GM12878 (cell line): ENCODE results near the gene SNX21. TPM values are rescaled to one million over a fixed set of nuclear protein-coding genes. Genes with fewer than 3 reads are reported as not detected.

ENCODE experiments used
- ATAC-seq: fragments of 200-7000 bp; cut with Tn5 transposase; 3 replicates; pipeline ENCODE4 v1.9.1; 2020; ENCODE audit warnings: mild to moderate bottlenecking, moderate library complexity
- BruUV-seq: library from RNA; stranded (reverse); fragments of 400-500 nt; replicated peaks from 2 replicates; lab custom pipeline; 2021; lab: Mats Ljungman, UMichigan
- CTCF ChIA-PET: fragments of 300-600 bp; sonication (Branson Sonifier 250); formaldehyde crosslinking; extraction: SDS; loops from one replicate; lab custom pipeline; 2021; ENCODE audit warnings: inconsistent platforms; lab: Yijun Ruan, JAX
- POLR2A ChIA-PET: fragments of 350-600 bp; formaldehyde crosslinking; extraction: SDS; loops from one replicate; lab custom pipeline; 2021; ENCODE audit warnings: inconsistent platforms; lab: Charles Lee
- RAD21 ChIA-PET: fragments of 300-600 bp; sonication (Branson Sonifier 250); formaldehyde crosslinking; loops from one replicate; lab custom pipeline; 2023; ENCODE audit warnings: antibody characterized with exemption; ENCODE audit not compliant: unreplicated experiment; lab: Charles Lee
- SMC1A ChIA-PET: fragments of 300-600 bp; sonication (Branson Sonifier 250); formaldehyde crosslinking; loops from one replicate; lab custom pipeline; 2023; ENCODE audit not compliant: unreplicated experiment, uncharacterized antibody; lab: Charles Lee
- DNase-seq: peaks from one replicate; pipeline ENCODE4 v3.0.0-alpha.2; 2011; ENCODE audit warnings: low read depth, low spot score
- FAIRE-seq: peaks from 3 replicates; lab custom pipeline; 2011; peaks lifted over from hg19 to GRCh38; lab: Jason Lieb, UNC
- H2AFZ ChIP-seq: 2 replicates; pipeline ENCODE4 v1.6.0; 2011; ENCODE audit warnings: low read depth, low read length, control low read depth; ENCODE audit not compliant: control insufficient read depth
- H3K27ac ChIP-seq: 2 replicates; pipeline ENCODE4 v1.5.1; 2011; ENCODE audit warnings: control low read depth; ENCODE audit not compliant: control insufficient read depth, insufficient read depth
- H3K27me3 ChIP-seq, 2 experiments: replicated peaks in 1 of 2; 2 replicates each; pipeline versions ENCODE4 v1.6.0 to v1.6.1; 2011; ENCODE audit warnings: low read length in 1 of 2; ENCODE audit not compliant: control insufficient read depth in 2 of 2, insufficient read depth in 2 of 2
- H3K36me3 ChIP-seq, 2 experiments: 2 replicates each; pipeline ENCODE4 v1.5.1; 2011; ENCODE audit warnings: low read length in 1 of 2; ENCODE audit not compliant: control insufficient read depth in 2 of 2, insufficient read depth in 2 of 2
- H3K4me1 ChIP-seq: 2 replicates; pipeline ENCODE4 v1.6.1; 2011; ENCODE audit warnings: mild to moderate bottlenecking, low read length, moderate library complexity, mixed read lengths; ENCODE audit not compliant: control insufficient read depth, insufficient read depth
- H3K4me2 ChIP-seq: 2 replicates; pipeline ENCODE4 v1.6.0; 2011; ENCODE audit warnings: control low read depth; ENCODE audit not compliant: control insufficient read depth, insufficient read depth
- H3K4me3 ChIP-seq: fragments of 200-600 bp; sonication (generic); 2 replicates; pipeline ENCODE4 v1.5.1; 2016
- H3K79me2 ChIP-seq: 2 replicates; pipeline ENCODE4 v1.6.0; 2011; ENCODE audit warnings: low read length; ENCODE audit not compliant: control insufficient read depth, insufficient read depth
- H3K9ac ChIP-seq: 2 replicates; pipeline ENCODE4 v1.8.0; 2011; ENCODE audit warnings: low read length, control low read depth, mixed read lengths; ENCODE audit not compliant: control insufficient read depth, insufficient read depth
- H3K9me3 ChIP-seq: replicated peaks from 3 replicates; pipeline ENCODE4 v1.5.1; 2011; ENCODE audit warnings: mild to moderate bottlenecking, low read length; ENCODE audit not compliant: control insufficient read depth, insufficient read depth
- H4K20me1 ChIP-seq: 2 replicates; pipeline ENCODE4 v1.6.0; 2011; ENCODE audit not compliant: control insufficient read depth, insufficient read depth
- CREM ChIP-seq: IDR thresholded peaks from 2 replicates; pipeline ENCODE4 v1.6.1; 2014; ENCODE audit warnings: antibody characterized with exemption, low read depth
- IRF4 ChIP-seq: IDR thresholded peaks from 2 replicates; pipeline ENCODE4 v1.6.1; 2011; ENCODE audit warnings: low read depth, low read length
- MEF2B ChIP-seq: fragments of 450-650 bp; IDR thresholded peaks from 2 replicates; pipeline ENCODE4 v1.6.1; 2018; ENCODE audit warnings: mild to moderate bottlenecking, moderate library complexity; ENCODE audit not compliant: partially characterized antibody, poor library complexity, severe bottlenecking
- POU2F2 ChIP-seq: IDR thresholded peaks from 3 replicates; pipeline ENCODE4 v1.6.1; 2011; ENCODE audit warnings: low read depth, mild to moderate bottlenecking, low read length, borderline replicate concordance
- RUNX3 ChIP-seq: IDR thresholded peaks from 2 replicates; pipeline ENCODE4 v1.6.1; 2012; ENCODE audit warnings: low read length, inconsistent platforms
- SREBF1 ChIP-seq: IDR thresholded peaks from 2 replicates; pipeline ENCODE4 v1.6.1; 2012; ENCODE audit warnings: mild to moderate bottlenecking, low read length
- ZSCAN29 ChIP-seq: fragments of 450-650 bp; IDR thresholded peaks from 2 replicates; pipeline ENCODE4 v1.6.1; 2017; ENCODE audit warnings: mild to moderate bottlenecking, moderate library complexity
- ZZZ3 ChIP-seq: IDR thresholded peaks from 2 replicates; pipeline ENCODE4 v1.6.1; 2011; ENCODE audit warnings: low read depth; ENCODE audit not compliant: control insufficient read depth, insufficient read length
- WGBS: methylation state at CpG from one replicate; pipeline ENCODE4 v1.1.6; 2016; ENCODE audit warnings: low lambda C conversion rate; ENCODE audit not compliant: insufficient replicate concordance, insufficient coverage; ENCODE audit errors: missing lambda C conversion rate; 5-methylcytosine and 5-hydroxymethylcytosine counted together
- in situ Hi-C: fragments of 300-500 bp; cut with MboI; formaldehyde crosslinking; loops from 9 replicates; pipeline ENCODE4 v1.14.3; 2018; ENCODE audit warnings: mixed read lengths
- intact Hi-C: fragments of 100-400 bp; cut with micrococcal nuclease; formaldehyde crosslinking; loops from one replicate; pipeline ENCODE4 v1.14.2; 2022; ENCODE audit not compliant: unreplicated experiment
- polyA plus RNA-seq, 11 experiments: library from polyadenylated mRNA; depleted of rRNA in 4 of 11; unstranded in 6 of 11; stranded (reverse) in 5 of 11; fragments of >200 nt; fragmentation: Nextera tagmentation in 4 of 11; fragmentation: Illumina TruSeq in 1 of 11; extraction: Ambion mirVana in 4 of 11; extraction: Trizol in 1 of 11; gene quantifications; 1 replicate in 1 of 11; 2 replicates in 10 of 11; pipeline versions ENCODE4 v1.2.1 to v1.2.3, GENCODE V29; 2011 to 2016; ENCODE audit warnings: inconsistent platforms in 2 of 11, missing spikeins in 2 of 11, low read depth in 1 of 11
- total RNA-seq, 4 experiments: library from RNA; depleted of rRNA in 3 of 4; stranded (reverse); fragments of >200 nt in 3 of 4; fragmentation: Illumina TruSeq in 1 of 4; extraction: Trizol in 1 of 4; gene quantifications; 2 replicates each; pipeline versions ENCODE4 v1.2.1 to v1.2.3, GENCODE V29; 2013 to 2021
- TF ChIP-seq, protein P1 (sequence below): fragments of 450-650 bp; IDR thresholded peaks from 2 replicates; pipeline ENCODE4 v1.6.1; 2016; ENCODE audit warnings: mild to moderate bottlenecking

The SNX21 gene
- total and polyA plus RNA-seq, 10 of the 15 experiments (the other 5 are each of a cell fraction or from before 2014, with no cell fraction given) = 0.10 to 1.4 (median 0.57) TPM

GRCh38 chr20:45801851-45802250, 31.7 kb upstream of the SNX21 start:
- H3K36me3 ChIP-seq = peaks cover 3 to 23% of the 10 kb centered on the region in 2 experiments
- ChIA-PET CTCF (interaction anchor here (4.6 to 5.0 kb wide), 3 partner anchors 161 to 212 kb away, joined by 26 to 120 read pairs (median 64); no protein-coding TSS in a partner anchor), SMC1A (interaction anchor here (0.6 to 1.7 kb wide), 4 partner anchors 37 to 167 kb away, joined by 3 read pairs; no protein-coding TSS in a partner anchor)

More at GRCh38 chr20:45801851-45802250, 31.7 kb upstream of the SNX21 start:
- Histone ChIP-seq H3K4me2 (no peak overlapping the region), H3K27ac (no peak overlapping the region), H3K9me3 (no peaks in the 10 kb centered on the region), H3K27me3 (no peaks in the 10 kb centered on the region), H3K79me2 (no peaks in the 10 kb centered on the region)
- ATAC-seq = no peak
- no peak for DNase-seq
- no peak for TF ChIP-seq RUNX3
- TF ChIP-seq ZSCAN29 = no peak
- no peak for TF ChIP-seq ZZZ3
- TF ChIP-seq POU2F2 = no peak
- no peak for TF ChIP-seq MEF2B
- TF ChIP-seq, protein P1, sequence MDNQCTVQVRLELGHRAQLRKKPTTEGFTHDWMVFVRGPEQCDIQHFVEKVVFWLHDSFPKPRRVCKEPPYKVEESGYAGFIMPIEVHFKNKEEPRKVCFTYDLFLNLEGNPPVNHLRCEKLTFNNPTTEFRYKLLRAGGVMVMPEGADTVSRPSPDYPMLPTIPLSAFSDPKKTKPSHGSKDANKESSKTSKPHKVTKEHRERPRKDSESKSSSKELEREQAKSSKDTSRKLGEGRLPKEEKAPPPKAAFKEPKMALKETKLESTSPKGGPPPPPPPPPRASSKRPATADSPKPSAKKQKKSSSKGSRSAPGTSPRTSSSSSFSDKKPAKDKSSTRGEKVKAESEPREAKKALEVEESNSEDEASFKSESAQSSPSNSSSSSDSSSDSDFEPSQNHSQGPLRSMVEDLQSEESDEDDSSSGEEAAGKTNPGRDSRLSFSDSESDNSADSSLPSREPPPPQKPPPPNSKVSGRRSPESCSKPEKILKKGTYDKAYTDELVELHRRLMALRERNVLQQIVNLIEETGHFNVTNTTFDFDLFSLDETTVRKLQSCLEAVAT = no peak
- no peak for TF ChIP-seq CREM
- TF ChIP-seq SREBF1 = no peak
- no peak for TF ChIP-seq IRF4
- TF ChIP-seq, all 136 proteins: peak for 0
- in situ Hi-C loops = loop anchor here (25.0 kb wide), 1 partner anchor 560 kb away; no protein-coding TSS in a partner anchor
- no peaks in the 10 kb centered on the region for H4K20me1 ChIP-seq
- no peak for FAIRE-seq
- WGBS = 99% methylated on average over 7 of the region's 7 CpGs
- no peak overlapping the region for H2AFZ ChIP-seq
- ChIA-PET RAD21 (no interaction called here), POLR2A (interaction anchor here (0.6 kb wide), 1 partner anchor 886 kb away, joined by 3 read pairs; no protein-coding TSS in a partner anchor)
- H3K9ac ChIP-seq = no peak overlapping the region
- no TSS peak for BruUV-seq
- no peaks in the 10 kb centered on the region for H3K4me1 ChIP-seq
- no peak overlapping the region for H3K4me3 ChIP-seq
- intact Hi-C loops = no loop called here
